ENCODE measurements around the gene DCAF8L2. TPM values are rescaled to one million over a fixed set of nuclear protein-coding genes. Genes with fewer than 3 reads are reported as not detected.

The DCAF8L2 gene
- total and polyA plus RNA-seq, 7 donors: not detected

DNA sequence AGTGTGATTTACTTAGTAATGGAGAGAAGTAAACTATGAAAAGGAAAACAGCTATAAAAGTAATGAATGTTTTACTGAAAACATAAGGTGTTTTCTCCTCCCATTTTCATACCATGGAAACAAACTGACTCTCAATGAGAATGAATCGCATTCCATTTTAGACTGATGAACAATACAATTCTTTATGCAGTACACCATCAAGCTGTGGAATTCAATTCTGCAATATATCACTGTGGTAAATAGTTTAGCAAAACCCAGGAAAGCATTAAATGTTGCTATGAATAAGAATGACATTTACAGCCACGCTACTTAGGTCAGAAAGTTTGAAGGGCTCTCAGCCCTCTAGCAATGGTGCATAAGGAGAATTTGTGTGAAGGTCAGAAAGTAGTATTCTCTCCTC is 7.4 kb downstream of the DCAF8L2 start:
- Histone ChIP-seq H3K9me3 (no peaks in the 10 kb centered on the region), H3K36me3 (ENCODE audit: insufficient read depth in 1 of 2, low read depth in 1 of 2) (no peaks in the 10 kb centered on the region), H3K27ac (no peak overlapping the region), H3K4me1 (no peaks in the 10 kb centered on the region), H3K27me3 (ENCODE audit: insufficient read depth in 3 of 3, low read length in 2 of 3) (no peaks in the 10 kb centered on the region), H3K4me3 (no peak overlapping the region)
- DNase-seq (no peak), ATAC-seq (no peak)
- intact Hi-C loops (cut with DNase I): no loop called here
- TF ChIP-seq, protein P1, sequence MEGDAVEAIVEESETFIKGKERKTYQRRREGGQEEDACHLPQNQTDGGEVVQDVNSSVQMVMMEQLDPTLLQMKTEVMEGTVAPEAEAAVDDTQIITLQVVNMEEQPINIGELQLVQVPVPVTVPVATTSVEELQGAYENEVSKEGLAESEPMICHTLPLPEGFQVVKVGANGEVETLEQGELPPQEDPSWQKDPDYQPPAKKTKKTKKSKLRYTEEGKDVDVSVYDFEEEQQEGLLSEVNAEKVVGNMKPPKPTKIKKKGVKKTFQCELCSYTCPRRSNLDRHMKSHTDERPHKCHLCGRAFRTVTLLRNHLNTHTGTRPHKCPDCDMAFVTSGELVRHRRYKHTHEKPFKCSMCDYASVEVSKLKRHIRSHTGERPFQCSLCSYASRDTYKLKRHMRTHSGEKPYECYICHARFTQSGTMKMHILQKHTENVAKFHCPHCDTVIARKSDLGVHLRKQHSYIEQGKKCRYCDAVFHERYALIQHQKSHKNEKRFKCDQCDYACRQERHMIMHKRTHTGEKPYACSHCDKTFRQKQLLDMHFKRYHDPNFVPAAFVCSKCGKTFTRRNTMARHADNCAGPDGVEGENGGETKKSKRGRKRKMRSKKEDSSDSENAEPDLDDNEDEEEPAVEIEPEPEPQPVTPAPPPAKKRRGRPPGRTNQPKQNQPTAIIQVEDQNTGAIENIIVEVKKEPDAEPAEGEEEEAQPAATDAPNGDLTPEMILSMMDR (IDR thresholded peaks at IDR 0.05): no peak
- WGBS, 3 donors: 48 to 73% (median 49%) methylated on average over 2 of the region's 2 CpGs

DNA sequence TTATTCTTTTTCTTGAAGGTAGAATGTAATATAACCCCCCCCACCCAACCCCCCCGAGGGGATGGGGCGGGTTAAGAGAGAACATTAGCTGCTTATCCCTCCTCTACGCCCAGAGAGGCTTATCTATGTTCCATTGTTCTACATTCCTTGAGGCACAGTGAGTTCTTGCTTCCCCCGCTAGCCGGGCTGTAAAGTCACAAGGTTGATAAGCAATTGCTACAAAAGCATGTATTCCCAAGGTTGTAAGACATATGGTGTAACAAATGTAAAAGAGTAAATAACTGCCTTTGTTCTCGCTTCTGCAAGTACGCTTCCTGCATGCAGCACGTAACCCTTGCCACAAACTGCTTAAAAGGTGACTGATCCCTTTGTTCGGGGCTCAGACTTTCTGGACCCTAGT is 8.2 kb downstream of the DCAF8L2 start:
- Histone ChIP-seq H3K4me3 (no peak overlapping the region), H3K4me1 (no peaks in the 10 kb centered on the region), H3K27ac (no peak overlapping the region), H3K9me3 (no peaks in the 10 kb centered on the region), H3K36me3 (ENCODE audit: insufficient read depth in 1 of 2, low read depth in 1 of 2) (no peaks in the 10 kb centered on the region), H3K27me3 (ENCODE audit: insufficient read depth in 3 of 3, low read length in 2 of 3) (no peaks in the 10 kb centered on the region)
- ATAC-seq (no peak), DNase-seq (no peak)
- 53 to 57% (median 57%) methylated on average over 9 of the region's 9 CpGs for WGBS, 3 donors
- intact Hi-C loops (cut with DNase I): no loop called here
- TF ChIP-seq, protein P1 (IDR thresholded peaks at IDR 0.05): no peak

DNA sequence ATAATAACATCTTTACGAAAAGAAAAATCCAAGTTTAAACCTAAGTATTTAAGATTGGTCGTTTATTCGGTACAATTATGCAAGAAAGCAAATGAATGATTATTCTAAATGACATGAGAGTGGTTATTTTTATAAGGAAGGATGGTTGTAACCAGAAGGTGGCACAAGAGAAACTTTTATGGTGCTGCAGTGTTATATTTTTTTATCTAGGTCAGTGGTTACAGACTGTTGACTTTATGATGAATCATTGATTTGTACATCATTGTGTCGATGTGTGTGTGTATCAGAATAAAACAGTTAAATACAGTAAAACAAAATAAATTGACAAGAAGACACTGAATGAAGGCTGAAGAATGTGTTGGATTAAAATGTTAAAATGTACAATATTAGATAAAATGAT is 9.8 kb downstream of the DCAF8L2 start:
- TF ChIP-seq, protein P1 (IDR thresholded peaks at IDR 0.05): no peak
- Histone ChIP-seq H3K4me3 (no peak overlapping the region), H3K36me3 (ENCODE audit: insufficient read depth in 1 of 2, low read depth in 1 of 2) (no peaks in the 10 kb centered on the region), H3K27me3 (ENCODE audit: insufficient read depth in 3 of 3, low read length in 2 of 3) (no peaks in the 10 kb centered on the region), H3K27ac (no peak overlapping the region), H3K9me3 (no peaks in the 10 kb centered on the region), H3K4me1 (no peaks in the 10 kb centered on the region)
- 68 to 92% (median 85%) methylated on average over 4 of the region's 4 CpGs for WGBS, 3 donors
- DNase-seq (no peak), ATAC-seq (no peak)
- intact Hi-C loops (cut with DNase I): no loop called here

DNA sequence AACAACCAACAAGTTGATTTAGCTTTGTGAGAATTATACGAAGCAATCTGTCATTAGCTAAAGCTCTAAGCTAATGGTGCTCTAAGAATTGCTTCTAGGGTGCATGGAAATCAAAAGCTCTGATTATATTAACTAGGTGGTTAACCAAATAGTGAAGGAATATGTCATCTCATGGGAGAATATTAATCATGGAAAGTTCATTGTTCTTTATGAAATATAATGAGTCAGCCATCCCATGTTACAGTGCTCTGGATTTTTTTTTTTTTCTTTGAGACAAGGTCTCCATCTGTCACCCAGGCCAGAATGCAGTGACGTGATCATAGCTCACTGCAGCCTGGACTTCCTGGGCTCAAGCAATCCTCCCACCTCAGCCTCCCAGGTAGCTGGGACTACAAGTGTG is 10.5 kb downstream of the DCAF8L2 start:
- ATAC-seq (no peak), DNase-seq (no peak)
- intact Hi-C loops (cut with DNase I): no loop called here
- no peak overlapping the region for H3K4me3 ChIP-seq
- no peaks in the 10 kb centered on the region for H3K9me3 ChIP-seq
- no peaks in the 10 kb centered on the region for H3K36me3 ChIP-seq (ENCODE audit: insufficient read depth in 1 of 2, low read depth in 1 of 2)
- no peaks in the 10 kb centered on the region for H3K27me3 ChIP-seq (ENCODE audit: insufficient read depth in 3 of 3, low read length in 2 of 3)
- H3K4me1 ChIP-seq: no peaks in the 10 kb centered on the region
- WGBS, 3 donors: 59 to 80% (median 76%) methylated on average over 2 of the region's 2 CpGs
- TF ChIP-seq, protein P1 (IDR thresholded peaks at IDR 0.05): no peak
- H3K27ac ChIP-seq: no peak overlapping the region

DNA sequence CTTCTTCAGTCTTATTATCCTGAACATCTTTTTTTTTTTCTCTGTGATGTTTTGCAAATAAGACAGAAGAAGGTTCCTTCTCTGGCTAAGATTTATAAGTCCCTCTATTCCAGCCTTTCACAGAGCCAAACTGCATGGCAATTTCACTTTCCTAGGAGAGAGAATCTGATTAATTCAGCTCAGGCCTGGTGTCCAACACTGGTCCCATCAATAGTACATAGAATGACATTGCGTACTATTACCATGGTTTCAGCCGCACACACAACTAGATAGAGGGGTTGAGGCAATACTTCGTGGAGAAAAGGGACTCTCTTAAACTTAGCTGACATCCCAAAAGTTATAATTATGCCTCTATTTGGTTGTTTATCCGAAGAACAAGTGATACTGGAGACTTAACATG is 18.5 kb downstream of the DCAF8L2 start:
- Histone ChIP-seq H3K9me3 (peaks cover 11% of the 10 kb centered on the region), H3K36me3 (ENCODE audit: insufficient read depth in 1 of 2, low read depth in 1 of 2) (no peaks in the 10 kb centered on the region), H3K27me3 (ENCODE audit: insufficient read depth in 3 of 3, low read length in 2 of 3) (no peaks in the 10 kb centered on the region), H3K4me1 (no peaks in the 10 kb centered on the region), H3K27ac (no peak overlapping the region), H3K4me3 (no peak overlapping the region)
- DNase-seq: no peak
- WGBS, 3 donors: 62 to 77% (median 76%) methylated on average over 4 of the region's 4 CpGs
- ATAC-seq: no peak
- TF ChIP-seq, protein P1 (IDR thresholded peaks at IDR 0.05): no peak
- intact Hi-C loops (cut with DNase I): no loop called here
